GM12892 (cell line): ENCODE measurements around the gene MAPK12.

ENCODE experiments used
- POLR2A ChIP-seq: IDR thresholded peaks from 2 replicates; pipeline ENCODE4 v1.6.1; 2011; ENCODE audit warnings: low read depth, low read length, control low read depth
- POLR2AphosphoS5 ChIP-seq: IDR thresholded peaks from 2 replicates; pipeline ENCODE4 v1.6.1; 2011; ENCODE audit warnings: low read depth, low read length, control low read depth
- TAF1 ChIP-seq: IDR thresholded peaks from 2 replicates; pipeline ENCODE4 v1.6.1; 2011; ENCODE audit warnings: low read depth, mild to moderate bottlenecking, control low read depth, low read length, borderline replicate concordance

DNA sequence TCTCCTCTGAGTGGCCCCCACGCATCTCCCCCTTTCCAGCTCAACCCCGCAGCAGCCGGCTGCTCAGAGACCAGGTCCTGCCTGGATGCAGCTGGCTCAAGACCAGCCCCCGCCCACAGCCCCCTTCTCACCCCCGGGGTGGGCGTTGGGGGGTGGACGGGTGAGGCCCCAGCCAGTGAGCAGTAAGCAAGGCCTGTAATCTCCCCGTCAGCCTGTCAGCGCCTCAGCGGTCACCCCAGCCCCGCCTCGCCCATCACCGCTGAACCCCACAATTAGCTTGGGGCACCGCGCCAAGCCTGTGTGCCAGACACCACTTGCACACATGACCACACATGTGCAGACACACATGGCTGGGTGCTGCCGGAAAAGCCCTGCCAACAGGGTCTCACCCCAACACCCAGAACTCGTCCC, 40.1 kb upstream of the MAPK12 start:
- no peak for TF ChIP-seq POLR2A
- no peak for TF ChIP-seq POLR2AphosphoS5
- no peak for TF ChIP-seq TAF1
